Liver (tissue), 9 donors: ENCODE results near the gene RNF19B. TPM values are rescaled to one million over a fixed set of nuclear protein-coding genes. Genes with fewer than 3 reads are reported as not detected.

Source experiments
- DNase-seq: peaks from one replicate; pipeline ENCODE4 v3.0.0-alpha.2; 2017; ENCODE audit warnings: low spot score
- H3K27ac ChIP-seq, 2 donors: one replicate each; pipeline ENCODE4 v1.7.0; 2013; ENCODE audit warnings: inconsistent platforms in 2 of 2, low read length in 2 of 2, control low read depth in 1 of 2, low read depth in 1 of 2, mild to moderate bottlenecking in 1 of 2
- H3K27me3 ChIP-seq, 4 donors: one replicate each; pipeline versions ENCODE4 v1.6.1 to v1.7.0; 2013; ENCODE audit warnings: low read length in 3 of 4, inconsistent platforms in 1 of 4, mild to moderate bottlenecking in 1 of 4, moderate library complexity in 1 of 4; ENCODE audit not compliant: control insufficient read depth in 4 of 4, insufficient read depth in 4 of 4
- H3K36me3 ChIP-seq, 4 donors: one replicate each; pipeline versions ENCODE4 v1.6.1 to v1.7.0; 2013; ENCODE audit warnings: low read length in 3 of 4, mild to moderate bottlenecking in 3 of 4, low read depth in 1 of 4, moderate library complexity in 1 of 4; ENCODE audit not compliant: control insufficient read depth in 4 of 4, insufficient read depth in 3 of 4
- H3K4me1 ChIP-seq, 4 donors: one replicate each; pipeline versions ENCODE4 v1.6.1 to v1.7.0; 2013; ENCODE audit warnings: low read length in 3 of 4, mild to moderate bottlenecking in 3 of 4, moderate library complexity in 1 of 4; ENCODE audit not compliant: control insufficient read depth in 4 of 4, insufficient read depth in 4 of 4
- H3K4me3 ChIP-seq, 3 donors: one replicate each; pipeline versions ENCODE4 v1.6.1 to v1.7.0; 2013; ENCODE audit warnings: low read length in 3 of 3, control low read depth in 1 of 3, low read depth in 1 of 3, mild to moderate bottlenecking in 1 of 3
- H3K9ac ChIP-seq, 2 donors: one replicate each; pipeline ENCODE4 v1.7.0; 2013; ENCODE audit warnings: low read length in 2 of 2, mild to moderate bottlenecking in 2 of 2, moderate library complexity in 2 of 2, control low read depth in 1 of 2, low read depth in 1 of 2
- H3K9me3 ChIP-seq, 4 donors: one replicate each; pipeline versions ENCODE4 v1.6.1 to v1.7.0; 2013; ENCODE audit warnings: low read length in 3 of 4; ENCODE audit not compliant: control insufficient read depth in 4 of 4
- ATF3 ChIP-seq: IDR thresholded peaks from 2 replicates; pipeline ENCODE4 v1.6.1; 2016; ENCODE audit warnings: antibody characterized with exemption
- CTCF ChIP-seq: fragments of 150-350 bp; IDR thresholded peaks from 2 replicates; pipeline ENCODE4 v1.5.1; 2017; ENCODE audit warnings: improper control_type of control experiment, low read depth, low read length; ENCODE audit not compliant: missing input control
- EGR1 ChIP-seq, 2 donors: IDR thresholded peaks; 2 replicates each; pipeline ENCODE4 v1.6.1; 2016 to 2018; ENCODE audit warnings: antibody characterized with exemption in 2 of 2, low read depth in 2 of 2
- GABPA ChIP-seq, 2 donors: IDR thresholded peaks in 1 of 2; conservative IDR thresholded peaks in 1 of 2; 2 replicates each; pipeline ENCODE4 v1.6.1; 2016; ENCODE audit warnings: antibody characterized with exemption in 2 of 2, mild to moderate bottlenecking in 1 of 2, moderate library complexity in 1 of 2
- HNF4A ChIP-seq, 2 donors: conservative IDR thresholded peaks; 2 replicates each; pipeline ENCODE4 v1.6.1; 2016; ENCODE audit warnings: antibody characterized with exemption in 2 of 2, mild to moderate bottlenecking in 2 of 2
- HNF4G ChIP-seq: IDR thresholded peaks from 2 replicates; pipeline ENCODE4 v1.6.1; 2016; ENCODE audit warnings: antibody characterized with exemption
- JUND ChIP-seq, 2 donors: IDR thresholded peaks; 2 replicates each; pipeline ENCODE4 v1.6.1; 2016; ENCODE audit warnings: antibody characterized with exemption in 2 of 2
- MAX ChIP-seq: IDR thresholded peaks from 2 replicates; pipeline ENCODE4 v1.6.1; 2016; ENCODE audit warnings: antibody characterized with exemption
- NR2F2 ChIP-seq: IDR thresholded peaks from 2 replicates; pipeline ENCODE4 v1.6.1; 2016; ENCODE audit warnings: antibody characterized with exemption
- RAD21 ChIP-seq, 2 donors: IDR thresholded peaks; 2 replicates each; pipeline ENCODE4 v1.6.1; 2016; ENCODE audit warnings: antibody characterized with exemption in 2 of 2, mild to moderate bottlenecking in 2 of 2
- REST ChIP-seq: IDR thresholded peaks from 2 replicates; pipeline ENCODE4 v1.6.1; 2016; ENCODE audit warnings: antibody characterized with exemption, mild to moderate bottlenecking
- RXRA ChIP-seq, 2 donors: IDR thresholded peaks; 2 replicates each; pipeline ENCODE4 v1.6.1; 2017 to 2018; ENCODE audit warnings: antibody characterized with exemption in 2 of 2, mild to moderate bottlenecking in 1 of 2
- SP1 ChIP-seq: IDR thresholded peaks from 2 replicates; pipeline ENCODE4 v1.6.1; 2018; ENCODE audit warnings: antibody characterized with exemption, mild to moderate bottlenecking
- TAF1 ChIP-seq: conservative IDR thresholded peaks from 2 replicates; pipeline ENCODE4 v1.6.1; 2016; ENCODE audit warnings: antibody characterized with exemption, mild to moderate bottlenecking
- YY1 ChIP-seq: IDR thresholded peaks from 2 replicates; pipeline ENCODE4 v1.6.1; 2016; ENCODE audit warnings: antibody characterized with exemption, mild to moderate bottlenecking
- WGBS: extraction: QIAGEN DNeasy Blood & Tissue Kit; methylation state at CpG from one replicate; pipeline ENCODE4 v1.1.7; 2013; 5-methylcytosine and 5-hydroxymethylcytosine counted together
- polyA plus RNA-seq, 2 donors: library from polyadenylated mRNA; stranded (reverse) in 1 of 2; unstranded in 1 of 2; fragments of 200-250 nt in 1 of 2; fragments of >200 nt in 1 of 2; fragmentation: Nextera tagmentation in 1 of 2; extraction: Ambion mirVana in 1 of 2; gene quantifications; one replicate each; pipeline versions ENCODE4 v1.2.1 to v1.2.3, GENCODE V29; 2013 to 2015
- total RNA-seq, 2 donors: library from RNA; depleted of rRNA; stranded (reverse); fragments of >200 nt; gene quantifications; one replicate each; pipeline ENCODE4 v1.2.3, GENCODE V29; 2014
- donor health status: healthy.
- donor health status: healthy.
- donor health status: healthy.
- donor health status: healthy.
- donor health status: healthy.

Gene RNF19B
- total and polyA plus RNA-seq, 4 donors = 2.2 to 8.3 (median 5.0) TPM

GRCh38 chr1:32966900-32967299 lies 2.3 kb upstream of the RNF19B start:
- TF ChIP-seq ATF3 = no peak
- TF ChIP-seq JUND (IDR thresholded peaks at IDR 0.05) = no peak
- no peak for TF ChIP-seq YY1
- TF ChIP-seq HNF4G = no peak
- no peak for TF ChIP-seq CTCF
- no peak for TF ChIP-seq HNF4A (conservative IDR thresholded peaks at IDR 0.05)
- TF ChIP-seq SP1 = no peak
- Histone ChIP-seq H3K4me1 (peaks cover 0 to 17% (median 9%) of the 10 kb centered on the region in 4 donors), H3K36me3 (no peaks in the 10 kb centered on the region), H3K27ac (no peak overlapping the region), H3K4me3 (no peak overlapping the region), H3K27me3 (no peaks in the 10 kb centered on the region), H3K9ac (no peak overlapping the region), H3K9me3 (no peaks in the 10 kb centered on the region)
- DNase-seq = no peak
- 97% methylated on average over 2 of the region's 2 CpGs for WGBS

- Histone ChIP-seq H3K4me1 (peaks cover 0 to 19% (median 10%) of the 10 kb centered on the region in 4 donors), H3K9ac (no peak overlapping the region), H3K27ac (peak overlapping the region; percentile 45 to 73), H3K36me3 (no peaks in the 10 kb centered on the region), H3K9me3 (no peaks in the 10 kb centered on the region), H3K27me3 (no peaks in the 10 kb centered on the region), H3K4me3 (peak overlapping the region; percentile 58 to 95 (median 63))
- TF ChIP-seq EGR1 (IDR thresholded peaks at IDR 0.05; ENCODE audit: low read depth in 2 of 2) (no peak), GABPA (IDR thresholded peaks at IDR 0.05 in 1 of 2, conservative IDR thresholded peaks at IDR 0.05 in 1 of 2) (no peak), NR2F2 (no peak), RXRA (IDR thresholded peaks at IDR 0.05) (no peak), MAX (no peak), SP1 (no peak), RAD21 (IDR thresholded peaks at IDR 0.05) (no peak)
- WGBS = 83% methylated on average over 5 of the region's 5 CpGs
- DNase-seq = no peak
These were observed 690 bp upstream of the RNF19B start for GRCh38 chr1:32965251-32965747.

GRCh38 chr1:32963746-32964460 lies 706 bp downstream of the RNF19B start:
- TF ChIP-seq TAF1 (no peak), RXRA (IDR thresholded peaks at IDR 0.05) (no peak), JUND (IDR thresholded peaks at IDR 0.05) (no peak), REST (peak; percentile 79), MAX (no peak)
- peak overlapping the region; percentile 71 to 95 (median 90) for H3K4me3 ChIP-seq
- under 1% methylated on average over 78 of the region's 78 CpGs for WGBS
- H3K9me3 ChIP-seq = no peaks in the 10 kb centered on the region
- no peaks in the 10 kb centered on the region for H3K27me3 ChIP-seq
- no peaks in the 10 kb centered on the region for H3K36me3 ChIP-seq
- peak; percentile 58 for DNase-seq
- peak overlapping the region; percentile 71 to 72 for H3K27ac ChIP-seq
- H3K4me1 ChIP-seq = peaks cover 0 to 19% (median 10%) of the 10 kb centered on the region in 4 donors
- H3K9ac ChIP-seq = peak overlapping the region in 1 of 2 donors; percentile 39
